ENCODE measurements around the gene CSF2. TPM values are rescaled to one million over a fixed set of nuclear protein-coding genes. Genes with fewer than 3 reads are reported as not detected.

The CSF2 gene
- 0.68 TPM in 1 of 2 replicates, not detected in the other for total RNA-seq (2014; rRNA removed; shearing (Covaris generic))

DNA sequence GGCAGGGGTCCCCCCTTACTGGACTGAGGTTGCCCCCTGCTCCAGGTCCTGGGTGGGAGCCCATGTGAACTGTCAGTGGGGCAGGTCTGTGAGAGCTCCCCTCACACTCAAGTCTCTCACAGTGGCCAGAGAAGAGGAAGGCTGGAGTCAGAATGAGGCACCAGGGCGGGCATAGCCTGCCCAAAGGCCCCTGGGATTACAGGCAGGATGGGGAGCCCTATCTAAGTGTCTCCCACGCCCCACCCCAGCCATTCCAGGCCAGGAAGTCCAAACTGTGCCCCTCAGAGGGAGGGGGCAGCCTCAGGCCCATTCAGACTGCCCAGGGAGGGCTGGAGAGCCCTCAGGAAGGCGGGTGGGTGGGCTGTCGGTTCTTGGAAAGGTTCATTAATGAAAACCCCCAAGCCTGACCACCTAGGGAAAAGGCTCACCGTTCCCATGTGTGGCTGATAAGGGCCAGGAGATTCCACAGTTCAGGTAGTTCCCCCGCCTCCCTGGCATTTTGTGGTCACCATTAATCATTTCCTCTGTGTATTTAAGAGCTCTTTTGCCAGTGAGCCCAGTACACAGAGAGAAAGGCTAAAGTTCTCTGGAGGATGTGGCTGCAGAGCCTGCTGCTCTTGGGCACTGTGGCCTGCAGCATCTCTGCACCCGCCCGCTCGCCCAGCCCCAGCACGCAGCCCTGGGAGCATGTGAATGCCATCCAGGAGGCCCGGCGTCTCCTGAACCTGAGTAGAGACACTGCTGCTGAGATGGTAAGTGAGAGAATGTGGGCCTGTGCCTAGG lies at the start of gene CSF2:
Gene CSF2, plus strand, starts transcription at position 559 of the 783 bp plus-strand sequence. Its CDS starts 35 bp downstream, at position 594.
- Histone ChIP-seq H3K4me3 (no peak within 1 kb of the TSS), H3K36me3 (no peaks in the 10 kb centered on the region), H3K4me1 (replicated peaks) (peaks cover 31% of the 10 kb centered on the region), H3K9me3 (replicated peaks) (no peaks in the 10 kb centered on the region), H3K27ac (peak within 1 kb of the TSS; percentile 53), H3K27me3 (replicated peaks) (no peaks in the 10 kb centered on the region)
- peak in 1 of 2 experiments; percentile 77 for DNase-seq (ENCODE audit: low read depth in 1 of 2, low spot score in 2 of 2)

DNA sequence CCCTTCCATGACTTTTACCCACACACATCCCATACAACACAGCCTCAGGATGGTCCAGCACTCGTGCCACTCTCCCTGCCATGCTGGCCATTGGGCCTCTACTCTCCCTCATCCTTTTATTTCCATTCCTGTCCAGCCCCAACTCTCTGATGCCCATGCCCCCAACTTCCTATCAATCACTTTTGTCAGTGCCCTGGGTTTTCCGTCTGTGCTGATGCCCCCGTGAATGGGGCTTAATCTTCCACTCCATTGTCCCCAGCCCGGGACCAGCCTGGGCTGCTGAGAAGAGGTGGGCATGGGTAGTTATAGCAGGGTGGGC lies 49.5 kb upstream of the CSF2 start:
- Histone ChIP-seq H3K4me3 (no peak overlapping the region), H3K27ac (no peak overlapping the region), H3K27me3 (replicated peaks) (peaks cover 19% of the 10 kb centered on the region), H3K4me1 (replicated peaks) (no peaks in the 10 kb centered on the region), H3K9me3 (replicated peaks) (no peaks in the 10 kb centered on the region), H3K36me3 (no peaks in the 10 kb centered on the region)
- no peak for DNase-seq (ENCODE audit: low read depth in 1 of 2, low spot score in 2 of 2)

DNA sequence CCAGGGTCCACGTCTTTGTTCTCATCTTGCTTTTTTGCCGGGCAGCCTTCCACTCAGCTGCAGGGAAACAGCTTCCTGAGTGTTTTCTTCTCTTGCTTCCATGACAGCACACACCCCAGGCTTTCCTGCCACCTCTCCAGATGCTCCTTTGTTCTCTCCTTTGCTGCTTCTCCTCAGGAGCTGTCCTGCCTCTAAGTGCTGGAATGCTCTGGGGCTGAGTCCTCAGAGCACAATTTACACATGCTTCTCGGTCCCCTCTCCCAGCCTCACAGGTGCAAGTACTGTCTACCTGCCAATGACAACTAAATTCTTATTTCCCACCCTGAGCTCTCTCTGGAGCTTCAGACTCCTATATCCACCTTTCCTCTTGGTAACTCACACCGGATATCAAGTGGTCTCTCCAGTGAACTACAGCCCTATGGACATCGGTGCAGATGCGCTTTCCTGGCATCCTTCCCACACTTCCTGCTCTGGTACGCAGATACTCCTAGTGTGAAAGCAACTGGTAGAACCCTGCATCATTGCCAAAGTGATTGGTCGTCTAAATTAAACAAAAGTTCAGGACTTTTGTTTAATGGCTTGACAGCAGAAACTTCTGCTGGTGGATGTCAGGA lies 48.7 kb upstream of the CSF2 start:
- no peak for DNase-seq (ENCODE audit: low read depth in 1 of 2, low spot score in 2 of 2)
- Histone ChIP-seq H3K4me1 (replicated peaks) (no peaks in the 10 kb centered on the region), H3K27ac (no peak overlapping the region), H3K9me3 (replicated peaks) (no peaks in the 10 kb centered on the region), H3K36me3 (no peaks in the 10 kb centered on the region), H3K27me3 (replicated peaks) (peaks cover 12% of the 10 kb centered on the region), H3K4me3 (no peak overlapping the region)

- no peak overlapping the region for H3K27ac ChIP-seq
- no peaks in the 10 kb centered on the region for H3K36me3 ChIP-seq
- H3K4me1 ChIP-seq (replicated peaks) = no peaks in the 10 kb centered on the region
- peaks cover 6% of the 10 kb centered on the region for H3K27me3 ChIP-seq (replicated peaks)
- no peak for DNase-seq (ENCODE audit: low read depth in 1 of 2, low spot score in 2 of 2)
- no peak overlapping the region for H3K4me3 ChIP-seq
- H3K9me3 ChIP-seq (replicated peaks) = no peaks in the 10 kb centered on the region
Measured at GRCh38 chr5:132025403-132025971, 48.1 kb upstream of the CSF2 start.

GRCh38 chr5:132026516-132027008 lies 47.0 kb upstream of the CSF2 start:
- Histone ChIP-seq H3K27ac (no peak overlapping the region), H3K27me3 (replicated peaks) (no peaks in the 10 kb centered on the region; the same call in 1 of the 2 replicates), H3K36me3 (no peaks in the 10 kb centered on the region), H3K9me3 (replicated peaks) (no peaks in the 10 kb centered on the region), H3K4me3 (no peak overlapping the region), H3K4me1 (replicated peaks) (no peaks in the 10 kb centered on the region)
- DNase-seq (ENCODE audit: low read depth in 1 of 2, low spot score in 2 of 2) = peak in 1 of 2 experiments; percentile 45

- Histone ChIP-seq H3K27me3 (replicated peaks) (no peaks in the 10 kb centered on the region; the same call in 1 of the 2 replicates), H3K4me3 (no peak overlapping the region), H3K27ac (no peak overlapping the region), H3K36me3 (no peaks in the 10 kb centered on the region), H3K4me1 (replicated peaks) (no peaks in the 10 kb centered on the region), H3K9me3 (replicated peaks) (no peaks in the 10 kb centered on the region)
- DNase-seq (ENCODE audit: low read depth in 1 of 2, low spot score in 2 of 2) = peak in 1 of 2 experiments; percentile 43
Measured at GRCh38 chr5:132027027-132027426, 46.6 kb upstream of the CSF2 start.

GRCh38 chr5:132029609-132030330 lies 43.8 kb upstream of the CSF2 start:
- DNase-seq (ENCODE audit: low read depth in 1 of 2, low spot score in 2 of 2) = no peak
- no peak overlapping the region for H3K27ac ChIP-seq
- H3K9me3 ChIP-seq (replicated peaks) = peaks cover 3% of the 10 kb centered on the region; the same call in 1 of the 2 replicates
- no peaks in the 10 kb centered on the region for H3K4me1 ChIP-seq (replicated peaks)
- H3K36me3 ChIP-seq = no peaks in the 10 kb centered on the region
- H3K4me3 ChIP-seq = no peak overlapping the region
- H3K27me3 ChIP-seq (replicated peaks) = peaks cover 12% of the 10 kb centered on the region; the same call in 1 of the 2 replicates

- Histone ChIP-seq H3K36me3 (no peaks in the 10 kb centered on the region), H3K9me3 (replicated peaks) (peaks cover 3% of the 10 kb centered on the region; the same call in 1 of the 2 replicates), H3K27ac (no peak overlapping the region), H3K4me1 (replicated peaks) (no peaks in the 10 kb centered on the region), H3K27me3 (replicated peaks) (peaks cover 12% of the 10 kb centered on the region; the same call in 1 of the 2 replicates), H3K4me3 (no peak overlapping the region)
- no peak for DNase-seq (ENCODE audit: low read depth in 1 of 2, low spot score in 2 of 2)
Measured at GRCh38 chr5:132030610-132031009, 43.0 kb upstream of the CSF2 start.

DNA sequence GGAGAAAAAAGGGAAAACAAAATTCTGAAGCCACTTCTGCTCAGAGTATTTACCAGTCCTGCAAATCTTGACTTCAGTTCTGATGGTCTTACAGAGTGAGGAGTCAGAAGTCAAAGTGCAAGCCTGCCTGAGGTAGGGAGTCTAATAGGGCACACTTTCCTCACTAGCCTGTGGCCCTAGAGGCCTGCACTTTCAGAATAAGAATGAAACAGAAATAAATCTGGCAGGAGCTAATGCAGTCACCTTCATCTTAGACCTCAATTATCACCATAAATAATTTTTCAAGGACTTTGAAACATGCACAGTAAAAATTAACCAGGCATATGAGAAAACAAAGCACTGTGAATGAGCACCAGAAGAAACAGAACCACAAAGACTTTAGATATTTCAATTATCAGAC lies 41.4 kb upstream of the CSF2 start:
- H3K4me1 ChIP-seq (replicated peaks) = no peaks in the 10 kb centered on the region
- no peak overlapping the region for H3K27ac ChIP-seq
- peaks cover 12% of the 10 kb centered on the region; the same call in 1 of the 2 replicates for H3K27me3 ChIP-seq (replicated peaks)
- DNase-seq (ENCODE audit: low read depth in 1 of 2, low spot score in 2 of 2) = no peak
- no peaks in the 10 kb centered on the region for H3K36me3 ChIP-seq
- H3K9me3 ChIP-seq (replicated peaks) = peaks cover 3% of the 10 kb centered on the region; the same call in 1 of the 2 replicates
- H3K4me3 ChIP-seq = no peak overlapping the region

- H3K4me1 ChIP-seq (replicated peaks) = no peaks in the 10 kb centered on the region
- no peak for DNase-seq (ENCODE audit: low read depth in 1 of 2, low spot score in 2 of 2)
- H3K4me3 ChIP-seq = no peak overlapping the region
- no peaks in the 10 kb centered on the region for H3K36me3 ChIP-seq
- no peak overlapping the region for H3K27ac ChIP-seq
- peaks cover 3% of the 10 kb centered on the region; the same call in 1 of the 2 replicates for H3K9me3 ChIP-seq (replicated peaks)
- peaks cover 15% of the 10 kb centered on the region; the same call in 1 of the 2 replicates for H3K27me3 ChIP-seq (replicated peaks)
Measured at GRCh38 chr5:132033122-132033521, 40.5 kb upstream of the CSF2 start.

GRCh38 chr5:132037353-132037752 lies 36.2 kb upstream of the CSF2 start:
- DNase-seq (ENCODE audit: low read depth in 1 of 2, low spot score in 2 of 2) = no peak
- Histone ChIP-seq H3K36me3 (no peaks in the 10 kb centered on the region), H3K4me1 (replicated peaks) (no peaks in the 10 kb centered on the region), H3K27me3 (replicated peaks) (peaks cover 15% of the 10 kb centered on the region; the same call in 1 of the 2 replicates), H3K4me3 (no peak overlapping the region), H3K9me3 (replicated peaks) (peaks cover 3% of the 10 kb centered on the region; the same call in 1 of the 2 replicates), H3K27ac (no peak overlapping the region)

DNA sequence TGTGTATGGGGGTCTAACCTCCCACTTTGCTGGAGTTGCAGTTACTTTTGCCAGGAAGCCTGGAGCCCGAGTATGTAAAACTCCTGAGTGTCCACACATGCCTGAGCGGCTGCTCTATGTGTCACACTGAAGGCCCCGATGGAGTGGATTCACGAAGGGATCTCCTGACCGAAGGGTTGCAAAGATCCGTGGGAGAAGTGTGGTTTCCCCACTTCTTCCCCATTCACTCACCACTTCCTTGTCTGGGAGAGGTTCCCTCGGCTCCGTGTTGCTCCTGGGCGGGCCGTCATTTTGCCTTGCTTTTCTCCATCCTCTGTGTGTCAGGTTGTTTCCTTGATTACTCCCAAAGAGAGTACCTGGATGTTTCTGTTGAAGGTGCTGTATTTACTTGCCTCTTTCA lies 29.4 kb upstream of the CSF2 start:
- Histone ChIP-seq H3K4me3 (no peak overlapping the region), H3K36me3 (no peaks in the 10 kb centered on the region), H3K27ac (no peak overlapping the region), H3K9me3 (replicated peaks) (no peaks in the 10 kb centered on the region), H3K4me1 (replicated peaks) (no peaks in the 10 kb centered on the region), H3K27me3 (replicated peaks) (peaks cover 5% of the 10 kb centered on the region; the same call in 1 of the 2 replicates)
- peak in 1 of 2 experiments; percentile 38 for DNase-seq (ENCODE audit: low read depth in 1 of 2, low spot score in 2 of 2)

DNA sequence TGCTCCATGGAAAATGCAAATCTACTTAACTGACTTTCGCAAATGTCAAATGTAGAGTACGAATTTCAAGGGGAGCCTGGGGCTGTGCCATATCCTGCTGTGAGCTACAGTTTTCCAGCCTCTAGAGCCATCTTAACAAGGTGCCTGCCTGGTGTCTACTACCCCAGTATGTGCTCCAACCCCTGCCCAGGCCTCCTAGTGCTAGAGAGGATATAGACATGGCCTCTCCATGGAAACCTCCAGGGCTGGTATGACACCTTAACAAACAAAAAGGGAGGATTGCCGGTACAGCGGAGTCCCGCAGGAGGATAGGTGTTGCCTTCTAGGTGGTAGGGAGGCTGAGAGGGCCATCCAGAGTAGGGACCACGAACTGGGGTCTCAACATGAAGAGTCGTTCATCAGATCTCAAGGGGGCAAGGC lies 26.7 kb upstream of the CSF2 start:
- H3K36me3 ChIP-seq = no peaks in the 10 kb centered on the region
- no peak overlapping the region for H3K27ac ChIP-seq
- peak in 1 of 2 experiments; percentile 39 for DNase-seq (ENCODE audit: low read depth in 1 of 2, low spot score in 2 of 2)
- no peak overlapping the region for H3K4me3 ChIP-seq
- no peaks in the 10 kb centered on the region for H3K4me1 ChIP-seq (replicated peaks)
- peaks cover 5% of the 10 kb centered on the region; the same call in 1 of the 2 replicates for H3K27me3 ChIP-seq (replicated peaks)
- no peaks in the 10 kb centered on the region for H3K9me3 ChIP-seq (replicated peaks)

Measured in SJSA1 (cell line).